Measurements from ENCODE around the gene CD320.
A peak's percentile ranks its signal among the peaks of the same experiment; 100 is the strongest.
"Not testable (repeated sequence)": the region's sequence is repeated elsewhere in the genome, so short reads cannot be mapped to it uniquely, and the experiment has no call there.

Gene CD320

GRCh38 chr19:8307965-8308866 lies at the start of gene CD320:
Gene CD320, minus strand, starts transcription at chr19:8308358. Its CDS starts 68 bp downstream, at chr19:8308290.
- DNase-seq = peak; percentile 79 to 84

GRCh38 chr19:8357007-8357521 lies 48.9 kb upstream of the CD320 start:
- no peak for DNase-seq

- DNase-seq = no peak
Observed at GRCh38 chr19:8355631-8356402, 47.7 kb upstream of the CD320 start.

- DNase-seq = not testable (repeated sequence)
Observed at GRCh38 chr19:8352845-8353244, 44.7 kb upstream of the CD320 start.

GRCh38 chr19:8352134-8352827 lies 44.1 kb upstream of the CD320 start:
- no peak for DNase-seq

GRCh38 chr19:8349629-8350372 lies 41.6 kb upstream of the CD320 start:
- not testable (repeated sequence) for DNase-seq

GRCh38 chr19:8343483-8343844 lies 35.3 kb upstream of the CD320 start:
- DNase-seq = no peak

GRCh38 chr19:8342684-8343482 lies 34.7 kb upstream of the CD320 start, which contains the start of gene KANK3:
Gene KANK3, minus strand, starts transcription at chr19:8343262. Its CDS starts 5,434 bp downstream, at chr19:8337828.
- peak; percentile 76 to 83 for DNase-seq

GRCh38 chr19:8342316-8342683 lies 34.1 kb upstream of the CD320 start:
- DNase-seq = no peak

GRCh38 chr19:8341504-8341903 lies 33.3 kb upstream of the CD320 start:
- not testable (repeated sequence) for DNase-seq

GRCh38 chr19:8340341-8341096 lies 32.4 kb upstream of the CD320 start:
- DNase-seq = no peak

GRCh38 chr19:8338835-8339234 lies 30.7 kb upstream of the CD320 start:
- DNase-seq = no peak

GRCh38 chr19:8337728-8338127 lies 29.6 kb upstream of the CD320 start:
- no peak for DNase-seq

- DNase-seq = no peak
Observed at GRCh38 chr19:8336660-8337059, 28.5 kb upstream of the CD320 start.

GRCh38 chr19:8336072-8336569 lies 28.0 kb upstream of the CD320 start:
- DNase-seq = no peak

- DNase-seq = no peak
Observed at GRCh38 chr19:8335343-8336071, 27.3 kb upstream of the CD320 start.

- DNase-seq = no peak
Observed at GRCh38 chr19:8334458-8335342, 26.5 kb upstream of the CD320 start.

- DNase-seq = no peak
Observed at GRCh38 chr19:8333767-8334457, 25.8 kb upstream of the CD320 start.

Data from hippocampal formation (tissue), 2 donors.